Measurements from ENCODE around the gene SWAP70. TPM values are rescaled to one million over a fixed set of nuclear protein-coding genes. Genes with fewer than 3 reads are reported as not detected.
A peak's percentile ranks its signal among the peaks of the same experiment; 100 is the strongest.

The SWAP70 gene
- total RNA-seq, 1 experiment from 2014 or later: 18.6 TPM

GRCh38 chr11:9657531-9657930 lies 6.3 kb upstream of the SWAP70 start:
- CTCF ChIA-PET: no interaction called here
- no peak for DNase-seq
- no peaks in the 10 kb centered on the region for H3K9me3 ChIP-seq (ENCODE audit: insufficient read depth, low read depth)
- H3K27ac ChIP-seq: no peak overlapping the region
- no peaks in the 10 kb centered on the region for H3K9me2 ChIP-seq (ENCODE audit: insufficient read depth)
- intact Hi-C loops (cut with micrococcal nuclease; ENCODE audit: unreplicated experiment): no loop called here
- TF ChIP-seq CTCF (conservative IDR thresholded peaks at IDR 0.05): no peak
- no peak for TF ChIP-seq EZH2 (IDR thresholded peaks at IDR 0.05; ENCODE audit: low read depth)
- no peak overlapping the region for H2AFZ ChIP-seq
- H3K4me1 ChIP-seq (replicated peaks; ENCODE audit: insufficient read depth): no peaks in the 10 kb centered on the region; the same call in 1 of the 2 replicates
- no peaks in the 10 kb centered on the region for H3K79me2 ChIP-seq (ENCODE audit: low read depth)
- H3K4me3 ChIP-seq: no peak overlapping the region
- POLR2A ChIA-PET (ENCODE audit: unreplicated experiment): interaction anchor here (0.6 kb wide), 1 partner anchor 20 kb away, joined by 10 read pairs; no protein-coding TSS in a partner anchor
- no peaks in the 10 kb centered on the region for H3F3A ChIP-seq (ENCODE audit: insufficient read depth, low read depth)
- no peaks in the 10 kb centered on the region for H4K20me1 ChIP-seq (ENCODE audit: insufficient read depth)
- no peaks in the 10 kb centered on the region for H3K27me3 ChIP-seq (ENCODE audit: insufficient read depth, low read depth)
- BruUV-seq (replicated peaks): no TSS peak
- no peaks in the 10 kb centered on the region for H3K36me3 ChIP-seq (ENCODE audit: low read depth)
- H3K4me2 ChIP-seq: no peak overlapping the region

DNA sequence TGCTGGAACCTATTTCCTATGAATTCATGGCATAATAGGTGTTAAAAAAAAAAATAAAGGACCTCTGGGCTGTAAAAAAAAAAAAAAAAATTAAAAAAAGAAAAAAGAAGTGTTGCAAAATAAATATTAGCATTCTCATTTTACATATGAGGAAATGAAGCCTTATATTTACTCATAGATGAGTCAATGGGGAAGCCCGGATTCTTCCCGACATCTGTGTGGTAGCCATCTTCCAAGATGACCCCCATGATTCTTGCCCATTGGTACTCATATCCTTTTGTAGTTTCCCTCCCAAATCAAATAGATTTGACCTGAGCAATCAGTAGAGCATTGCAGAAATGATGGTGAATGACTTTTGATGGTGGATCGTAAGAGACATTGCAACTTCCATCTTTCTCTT lies 3.0 kb upstream of the SWAP70 start:
- no peaks in the 10 kb centered on the region for H4K20me1 ChIP-seq (ENCODE audit: insufficient read depth)
- no peaks in the 10 kb centered on the region for H3K36me3 ChIP-seq (ENCODE audit: low read depth)
- H2AFZ ChIP-seq: no peak overlapping the region
- TF ChIP-seq EZH2 (IDR thresholded peaks at IDR 0.05; ENCODE audit: low read depth) (no peak), CTCF (conservative IDR thresholded peaks at IDR 0.05) (no peak)
- H3K4me2 ChIP-seq: no peak overlapping the region
- no peak overlapping the region for H3K27ac ChIP-seq
- CTCF ChIA-PET: no interaction called here
- H3K9me2 ChIP-seq (ENCODE audit: insufficient read depth): no peaks in the 10 kb centered on the region
- DNase-seq: peak; percentile 1 to 69
- intact Hi-C loops (cut with micrococcal nuclease; ENCODE audit: unreplicated experiment): no loop called here
- peaks cover 5% of the 10 kb centered on the region; the same call in 1 of the 2 replicates for H3K9me3 ChIP-seq (ENCODE audit: insufficient read depth, low read depth)
- no peaks in the 10 kb centered on the region for H3K27me3 ChIP-seq (ENCODE audit: insufficient read depth, low read depth)
- POLR2A ChIA-PET (ENCODE audit: unreplicated experiment): no interaction called here
- H3F3A ChIP-seq (ENCODE audit: insufficient read depth, low read depth): no peaks in the 10 kb centered on the region
- BruUV-seq (replicated peaks): no TSS peak
- H3K4me3 ChIP-seq: no peak overlapping the region
- H3K4me1 ChIP-seq (replicated peaks; ENCODE audit: insufficient read depth): no peaks in the 10 kb centered on the region
- H3K79me2 ChIP-seq (ENCODE audit: low read depth): peaks cover 4% of the 10 kb centered on the region; the same call in 1 of the 2 replicates

GRCh38 chr11:9662273-9662672 lies 1.6 kb upstream of the SWAP70 start:
- Histone ChIP-seq H4K20me1 (ENCODE audit: insufficient read depth) (no peaks in the 10 kb centered on the region), H3K9me3 (ENCODE audit: insufficient read depth, low read depth) (peaks cover 6% of the 10 kb centered on the region; the same call in 1 of the 2 replicates), H2AFZ (no peak overlapping the region), H3K27me3 (ENCODE audit: insufficient read depth, low read depth) (no peaks in the 10 kb centered on the region), H3K4me2 (no peak overlapping the region), H3K36me3 (ENCODE audit: low read depth) (no peaks in the 10 kb centered on the region), H3F3A (ENCODE audit: insufficient read depth, low read depth) (no peaks in the 10 kb centered on the region), H3K4me1 (replicated peaks; ENCODE audit: insufficient read depth) (no peaks in the 10 kb centered on the region), H3K9me2 (ENCODE audit: insufficient read depth) (no peaks in the 10 kb centered on the region), H3K79me2 (ENCODE audit: low read depth) (peaks cover 4% of the 10 kb centered on the region; the same call in 1 of the 2 replicates), H3K27ac (no peak overlapping the region), H3K4me3 (no peak overlapping the region)
- intact Hi-C loops (cut with micrococcal nuclease; ENCODE audit: unreplicated experiment): no loop called here
- ChIA-PET POLR2A (ENCODE audit: unreplicated experiment) (no interaction called here), CTCF (no interaction called here)
- DNase-seq: no peak
- TF ChIP-seq CTCF (conservative IDR thresholded peaks at IDR 0.05) (no peak), EZH2 (IDR thresholded peaks at IDR 0.05; ENCODE audit: low read depth) (no peak)
- no TSS peak for BruUV-seq (replicated peaks)

All from PC-9 (cell line).